HepG2 (cell line): ENCODE data around the gene PSMC3IP. TPM values are rescaled to one million over a fixed set of nuclear protein-coding genes. Genes with fewer than 3 reads are reported as not detected.

Experiments
- BORCS8-MEF2B ChIP-seq: sonication (generic); formaldehyde crosslinking; IDR thresholded peaks from 2 replicates; pipeline ENCODE4 v1.8.0; 2022; ENCODE audit warnings: mild to moderate bottlenecking, missing genetic modification reagents
- CCDC6 ChIP-seq: sonication (generic); formaldehyde crosslinking; IDR thresholded peaks from 2 replicates; pipeline ENCODE4 v1.8.1; 2022; ENCODE audit warnings: mild to moderate bottlenecking, missing genetic modification reagents, moderate library complexity
- CSRNP2 ChIP-seq: sonication (generic); formaldehyde crosslinking; conservative IDR thresholded peaks from 2 replicates; pipeline ENCODE4 v1.8.0; 2022; ENCODE audit warnings: low read depth, missing genetic modification reagents
- E2F5 ChIP-seq: sonication (generic); formaldehyde crosslinking; conservative IDR thresholded peaks from 2 replicates; pipeline ENCODE4 v1.4.0; 2020; ENCODE audit warnings: missing genetic modification reagents
- FOXA3 ChIP-seq: IDR thresholded peaks from 2 replicates; pipeline ENCODE4 v1.6.1; 2016; ENCODE audit warnings: missing genetic modification reagents, missing compliant biosample characterization
- GPN1 ChIP-seq: sonication (generic); formaldehyde crosslinking; IDR thresholded peaks from 2 replicates; pipeline ENCODE4 v1.5.1; 2020; ENCODE audit warnings: missing genetic modification reagents, borderline replicate concordance
- HMG20A ChIP-seq: IDR thresholded peaks from 2 replicates; pipeline ENCODE4 v1.6.1; 2016; ENCODE audit warnings: borderline replicate concordance
- HNRNPH1 ChIP-seq: fragments of 200-400 bp; formaldehyde crosslinking; optimal IDR thresholded peaks from 2 replicates; pipeline ENCODE3; 2017; ENCODE audit warnings: mild to moderate bottlenecking, low read depth, low read length
- PPARG ChIP-seq: conservative IDR thresholded peaks from 2 replicates; pipeline ENCODE4 v1.6.1; 2016; ENCODE audit warnings: missing biosample characterization, missing genetic modification reagents
- SMARCC2 ChIP-seq: fragments of 450-650 bp; IDR thresholded peaks from 2 replicates; pipeline ENCODE4 v1.6.1; 2017; ENCODE audit warnings: antibody characterized with exemption, mild to moderate bottlenecking
- SNAPC2 ChIP-seq: sonication (generic); formaldehyde crosslinking; IDR thresholded peaks from 2 replicates; pipeline ENCODE4 v1.8.1; 2022; ENCODE audit warnings: mild to moderate bottlenecking, missing genetic modification reagents
- TFAP4 ChIP-seq: sonication (generic); IDR thresholded peaks from 2 replicates; pipeline ENCODE4 v1.6.1; 2016; ENCODE audit warnings: low read depth, borderline replicate concordance
- ZKSCAN5 ChIP-seq: sonication (generic); formaldehyde crosslinking; IDR thresholded peaks from 2 replicates; pipeline ENCODE4 v1.5.1; 2020; ENCODE audit warnings: mild to moderate bottlenecking, missing genetic modification reagents
- ZNF101 ChIP-seq: sonication (generic); formaldehyde crosslinking; IDR thresholded peaks from 2 replicates; pipeline ENCODE4 v1.4.0; 2020; ENCODE audit warnings: mild to moderate bottlenecking, low read depth, missing genetic modification reagents, borderline replicate concordance
- ZNF207 ChIP-seq: fragments of 450-650 bp; IDR thresholded peaks from 2 replicates; pipeline ENCODE4 v1.6.1; 2016; ENCODE audit warnings: antibody characterized with exemption, borderline replicate concordance
- ZNF275 ChIP-seq: sonication (generic); formaldehyde crosslinking; IDR thresholded peaks from 2 replicates; pipeline ENCODE4 v1.8.0; 2022; ENCODE audit warnings: missing genetic modification reagents, mild to moderate bottlenecking, inconsistent platforms, borderline replicate concordance
- ZNF280D ChIP-seq: sonication (generic); formaldehyde crosslinking; IDR thresholded peaks from 2 replicates; pipeline ENCODE4 v1.5.1; 2020; ENCODE audit warnings: mild to moderate bottlenecking, missing genetic modification reagents
- ZNF556 ChIP-seq: sonication (generic); formaldehyde crosslinking; IDR thresholded peaks from 2 replicates; pipeline ENCODE4 v1.4.0; 2020; ENCODE audit warnings: mild to moderate bottlenecking, missing genetic modification reagents, borderline replicate concordance
- ZNF567 ChIP-seq: sonication (generic); formaldehyde crosslinking; IDR thresholded peaks from 2 replicates; pipeline ENCODE4 v1.8.1; 2023; ENCODE audit warnings: mild to moderate bottlenecking, missing genetic modification reagents, borderline replicate concordance
- ZNF747 ChIP-seq: sonication (generic); formaldehyde crosslinking; IDR thresholded peaks from 2 replicates; pipeline ENCODE4 v1.8.1; 2023; ENCODE audit warnings: missing genetic modification reagents, mild to moderate bottlenecking, borderline replicate concordance
- ZNF883 ChIP-seq: sonication (generic); formaldehyde crosslinking; IDR thresholded peaks from 2 replicates; pipeline ENCODE4 v1.5.1; 2020; ENCODE audit warnings: mild to moderate bottlenecking, missing genetic modification reagents; ENCODE audit errors: not compliant biosample characterization
- polyA plus RNA-seq, 8 experiments: library from polyadenylated mRNA; depleted of rRNA in 3 of 8; stranded (reverse) in 7 of 8; unstranded in 1 of 8; fragments of >200 nt; fragmentation: Illumina TruSeq in 4 of 8; extraction: Trizol in 4 of 8; gene quantifications; 2 replicates each; pipeline versions ENCODE4 v1.2.1 to v1.2.3, GENCODE V29; 2011 to 2016; ENCODE audit warnings: low read depth in 4 of 8, missing spikeins in 1 of 8, mixed read lengths in 1 of 8; ENCODE audit not compliant: insufficient read depth in 1 of 8
- total RNA-seq, 5 experiments: library from RNA; depleted of rRNA; stranded (reverse); fragments of >200 nt; fragmentation: Illumina TruSeq; extraction: Trizol; gene quantifications; 2 replicates each; pipeline ENCODE4 v1.2.3, GENCODE V29; 2016; ENCODE audit warnings: low read depth in 1 of 5

PSMC3IP gene
- total and polyA plus RNA-seq, 2 of the 13 experiments (the other 11 are each of a cell fraction or from before 2014, with no cell fraction given) = 6.5 to 22.4 TPM

- 0 out of 2 replicates have a peak, but pooled peaks have one; percentile 41 for TF ChIP-seq ZNF567 (CRISPR knock-in tag)
- no peak for TF ChIP-seq ZNF207
- TF ChIP-seq ZNF101 (CRISPR knock-in tag) = no peak
- peak; percentile 74 for TF ChIP-seq ZNF280D (CRISPR knock-in tag)
- TF ChIP-seq SNAPC2 = 0 out of 2 replicates have a peak, but pooled peaks have one; percentile 58
- peak; percentile 85 for TF ChIP-seq FOXA3
- no peak for TF ChIP-seq HNRNPH1
- no peak for TF ChIP-seq BORCS8-MEF2B (CRISPR knock-in tag)
- no peak for TF ChIP-seq ZNF883
- TF ChIP-seq ZNF275 = 0 out of 2 replicates have a peak, but pooled peaks have one; percentile 21
- no peak; the same call in 1 of the 2 replicates for TF ChIP-seq ZNF747 (CRISPR knock-in tag)
- peak; percentile 72; the same call in 1 of the 2 replicates for TF ChIP-seq CCDC6 (CRISPR knock-in tag)
- no peak for TF ChIP-seq CSRNP2 (CRISPR knock-in tag)
- TF ChIP-seq ZKSCAN5 (CRISPR knock-in tag) = peak; percentile 86
- TF ChIP-seq HMG20A (CRISPR knock-in tag) = peak; percentile 88; the same call in 1 of the 2 replicates
- no peak for TF ChIP-seq GPN1 (CRISPR knock-in tag)
- peak; percentile 97 for TF ChIP-seq PPARG (CRISPR knock-in tag)
- no peak for TF ChIP-seq E2F5 (CRISPR knock-in tag)
- TF ChIP-seq ZNF556 (CRISPR knock-in tag) = peak; percentile 11; the same call in 1 of the 2 replicates
- no peak; the same call in 1 of the 2 replicates for TF ChIP-seq TFAP4
- TF ChIP-seq SMARCC2 = no peak
Observed at GRCh38 chr17:42541041-42541833, 36.3 kb downstream of the PSMC3IP start (continued).
